ENCODE data around the gene DUS4L. TPM values are rescaled to one million over a fixed set of nuclear protein-coding genes. Genes with fewer than 3 reads are reported as not detected.

The DUS4L gene
- total and polyA plus RNA-seq, 2 experiments from 2014 or later: 5.4 to 12.5 TPM

DNA sequence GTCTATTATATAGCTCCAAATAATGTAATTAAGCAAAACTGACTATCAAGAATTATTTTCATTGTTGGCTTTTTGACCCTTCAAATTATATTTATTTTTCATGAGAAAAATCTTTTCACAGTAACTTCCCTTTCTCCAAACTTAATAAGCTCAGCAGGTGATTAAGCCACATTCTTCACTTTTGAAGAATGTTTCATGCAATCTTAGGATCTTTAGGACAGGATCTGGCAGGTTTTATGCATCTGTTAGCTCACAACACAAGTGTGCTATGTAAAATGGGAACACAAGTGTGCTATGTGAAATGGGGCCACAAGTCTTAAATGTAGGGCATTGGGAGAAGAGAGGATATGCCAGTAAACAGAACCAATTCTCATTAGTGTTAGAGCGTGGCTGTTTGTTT lies 42.5 kb downstream of the DUS4L start:
- Histone ChIP-seq H3K27ac (no peak overlapping the region), H4K20me1 (ENCODE audit: insufficient read depth, poor library complexity, severe bottlenecking) (no peaks in the 10 kb centered on the region), H3K4me3 (no peak overlapping the region), H2AFZ (no peak overlapping the region), H3K9me2 (replicated peaks; ENCODE audit: insufficient read depth) (no peaks in the 10 kb centered on the region), H3K27me3 (no peaks in the 10 kb centered on the region), H3K79me2 (no peaks in the 10 kb centered on the region), H3K9me3 (ENCODE audit: low read depth) (no peaks in the 10 kb centered on the region), H3K4me1 (ENCODE audit: insufficient read depth) (no peaks in the 10 kb centered on the region), H3K36me3 (replicated peaks; ENCODE audit: insufficient read depth, low read depth) (no peaks in the 10 kb centered on the region), H3K4me2 (no peak overlapping the region)
- WGBS (ENCODE audit: low lambda C conversion rate, missing lambda C conversion rate): 97% methylated on average over 1 of the region's 1 CpG
- TF ChIP-seq, protein P1, sequence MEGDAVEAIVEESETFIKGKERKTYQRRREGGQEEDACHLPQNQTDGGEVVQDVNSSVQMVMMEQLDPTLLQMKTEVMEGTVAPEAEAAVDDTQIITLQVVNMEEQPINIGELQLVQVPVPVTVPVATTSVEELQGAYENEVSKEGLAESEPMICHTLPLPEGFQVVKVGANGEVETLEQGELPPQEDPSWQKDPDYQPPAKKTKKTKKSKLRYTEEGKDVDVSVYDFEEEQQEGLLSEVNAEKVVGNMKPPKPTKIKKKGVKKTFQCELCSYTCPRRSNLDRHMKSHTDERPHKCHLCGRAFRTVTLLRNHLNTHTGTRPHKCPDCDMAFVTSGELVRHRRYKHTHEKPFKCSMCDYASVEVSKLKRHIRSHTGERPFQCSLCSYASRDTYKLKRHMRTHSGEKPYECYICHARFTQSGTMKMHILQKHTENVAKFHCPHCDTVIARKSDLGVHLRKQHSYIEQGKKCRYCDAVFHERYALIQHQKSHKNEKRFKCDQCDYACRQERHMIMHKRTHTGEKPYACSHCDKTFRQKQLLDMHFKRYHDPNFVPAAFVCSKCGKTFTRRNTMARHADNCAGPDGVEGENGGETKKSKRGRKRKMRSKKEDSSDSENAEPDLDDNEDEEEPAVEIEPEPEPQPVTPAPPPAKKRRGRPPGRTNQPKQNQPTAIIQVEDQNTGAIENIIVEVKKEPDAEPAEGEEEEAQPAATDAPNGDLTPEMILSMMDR (IDR thresholded peaks at IDR 0.05; ENCODE audit: poor library complexity): no peak
- TF ChIP-seq EZH2 (IDR thresholded peaks at IDR 0.05; ENCODE audit: borderline replicate concordance) (no peak), EZH2phosphoT487 (IDR thresholded peaks at IDR 0.05; ENCODE audit: low read depth, severe bottlenecking, unreplicated experiment) (no peak)
- DNase-seq (ENCODE audit: low spot score): no peak

DNA sequence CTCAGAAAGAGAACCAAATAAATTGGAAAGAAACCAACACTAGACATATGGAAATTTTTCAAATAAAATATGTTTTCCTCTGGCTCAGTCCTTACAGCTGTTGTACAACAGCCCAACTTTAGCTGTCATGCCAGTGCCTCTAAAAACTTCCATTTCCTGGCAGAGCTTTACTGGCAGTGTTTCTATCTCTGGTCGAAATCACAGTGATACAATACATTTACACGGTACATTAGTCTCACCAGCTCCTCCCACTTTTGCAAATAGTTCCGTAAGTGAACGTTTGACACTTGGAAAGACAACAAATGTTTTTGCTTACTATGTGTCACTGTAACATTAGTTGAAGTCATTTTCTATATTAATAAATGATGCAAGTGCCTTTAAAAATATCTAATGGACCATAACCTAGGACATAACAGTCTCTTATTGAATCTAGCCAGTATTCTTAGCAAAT lies 46.1 kb downstream of the DUS4L start:
- H3K4me2 ChIP-seq: no peak overlapping the region
- H3K79me2 ChIP-seq: no peaks in the 10 kb centered on the region
- no peaks in the 10 kb centered on the region for H3K27me3 ChIP-seq
- no peak for TF ChIP-seq EZH2phosphoT487 (IDR thresholded peaks at IDR 0.05; ENCODE audit: low read depth, severe bottlenecking, unreplicated experiment)
- TF ChIP-seq EZH2 (IDR thresholded peaks at IDR 0.05; ENCODE audit: borderline replicate concordance): no peak
- TF ChIP-seq, protein P1 (IDR thresholded peaks at IDR 0.05; ENCODE audit: poor library complexity): no peak
- H3K27ac ChIP-seq: no peak overlapping the region
- no peaks in the 10 kb centered on the region for H3K36me3 ChIP-seq (replicated peaks; ENCODE audit: insufficient read depth, low read depth)
- H2AFZ ChIP-seq: no peak overlapping the region
- H3K4me1 ChIP-seq (ENCODE audit: insufficient read depth): peaks cover 4% of the 10 kb centered on the region
- no peaks in the 10 kb centered on the region for H4K20me1 ChIP-seq (ENCODE audit: insufficient read depth, poor library complexity, severe bottlenecking)
- no peak for DNase-seq (ENCODE audit: low spot score)
- H3K9me2 ChIP-seq (replicated peaks; ENCODE audit: insufficient read depth): no peaks in the 10 kb centered on the region
- no peaks in the 10 kb centered on the region for H3K9me3 ChIP-seq (ENCODE audit: low read depth)
- H3K4me3 ChIP-seq: no peak overlapping the region
- 95% methylated on average over 4 of the region's 4 CpGs for WGBS (ENCODE audit: low lambda C conversion rate, missing lambda C conversion rate)

DNA sequence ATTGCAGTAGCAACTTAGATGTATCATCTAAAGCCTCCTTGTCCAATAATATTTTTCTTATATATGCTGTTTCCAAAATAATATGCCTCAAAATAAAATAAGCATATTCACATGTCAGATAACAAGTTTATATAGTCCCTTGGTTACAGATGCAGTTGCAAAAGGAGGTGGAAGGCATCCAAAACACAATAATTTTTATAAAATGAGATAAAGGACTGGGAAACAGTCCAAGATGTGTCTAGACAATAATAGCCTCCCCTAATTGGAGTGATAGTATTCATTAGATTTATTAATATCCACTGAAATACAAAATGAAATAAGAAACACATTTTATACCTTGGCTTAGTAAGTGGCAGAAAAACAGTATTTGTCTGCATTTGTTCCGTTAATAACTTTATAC lies 46.6 kb downstream of the DUS4L start:
- 88% methylated on average over 1 of the region's 1 CpG for WGBS (ENCODE audit: low lambda C conversion rate, missing lambda C conversion rate)

More for the DNA sequence above, 46.6 kb downstream of the DUS4L start:
- no peak for DNase-seq (ENCODE audit: low spot score)
- Histone ChIP-seq H3K9me2 (replicated peaks; ENCODE audit: insufficient read depth) (no peaks in the 10 kb centered on the region), H3K4me3 (no peak overlapping the region), H3K4me2 (no peak overlapping the region), H2AFZ (no peak overlapping the region), H3K79me2 (no peaks in the 10 kb centered on the region), H4K20me1 (ENCODE audit: insufficient read depth, poor library complexity, severe bottlenecking) (no peaks in the 10 kb centered on the region), H3K27ac (no peak overlapping the region), H3K36me3 (replicated peaks; ENCODE audit: insufficient read depth, low read depth) (no peaks in the 10 kb centered on the region), H3K9me3 (ENCODE audit: low read depth) (no peaks in the 10 kb centered on the region), H3K27me3 (no peaks in the 10 kb centered on the region), H3K4me1 (ENCODE audit: insufficient read depth) (peaks cover 4% of the 10 kb centered on the region)
- TF ChIP-seq EZH2 (IDR thresholded peaks at IDR 0.05; ENCODE audit: borderline replicate concordance) (no peak), EZH2phosphoT487 (IDR thresholded peaks at IDR 0.05; ENCODE audit: low read depth, severe bottlenecking, unreplicated experiment) (no peak)
- TF ChIP-seq, protein P1 (IDR thresholded peaks at IDR 0.05; ENCODE audit: poor library complexity): no peak
